GM21360 (cell line): ENCODE measurements around the gene LUZP1.
"Not testable (repeated sequence)": the region's sequence is repeated elsewhere in the genome, so short reads cannot be mapped to it uniquely, and the experiment has no call there.

Source experiments
- ATAC-seq: cut with Tn5 transposase; IDR thresholded peaks from one replicate; pipeline ENCODE4 v1.9.1; 2021; ENCODE audit warnings: mild to moderate bottlenecking, moderate library complexity; ENCODE audit not compliant: unreplicated experiment

Gene LUZP1

GRCh38 chr1:23168445-23169194 is at the start of gene LUZP1:
Gene LUZP1, minus strand, starts transcription at chr1:23168856.
- peak; percentile 61 for ATAC-seq

GRCh38 chr1:23217421-23218115 is 48.9 kb upstream of the LUZP1 start, which contains the start of gene HTR1D:
Gene HTR1D, minus strand, starts transcription at chr1:23217502. Its CDS starts 23,283 bp downstream, at chr1:23194219.
- no peak for ATAC-seq

- ATAC-seq, result no peak
Observed at GRCh38 chr1:23216771-23217420, 48.2 kb upstream of the LUZP1 start.

- no peak for ATAC-seq
Observed at GRCh38 chr1:23215751-23216449, 47.2 kb upstream of the LUZP1 start.

- ATAC-seq, result no peak
Observed at GRCh38 chr1:23215291-23215690, 46.6 kb upstream of the LUZP1 start.

- no peak for ATAC-seq
Observed at GRCh38 chr1:23214640-23215039, 46.0 kb upstream of the LUZP1 start.

- ATAC-seq, result no peak
Observed at GRCh38 chr1:23211955-23212354, 43.3 kb upstream of the LUZP1 start.

GRCh38 chr1:23210963-23211362 is 42.3 kb upstream of the LUZP1 start:
- no peak for ATAC-seq

GRCh38 chr1:23210351-23210785 is 41.7 kb upstream of the LUZP1 start:
- ATAC-seq, result no peak

- no peak for ATAC-seq
Observed at GRCh38 chr1:23209770-23210169, 41.1 kb upstream of the LUZP1 start.

- no peak for ATAC-seq
Observed at GRCh38 chr1:23208527-23208926, 39.9 kb upstream of the LUZP1 start.

GRCh38 chr1:23207733-23208132 is 39.1 kb upstream of the LUZP1 start:
- ATAC-seq, result not testable (repeated sequence)

GRCh38 chr1:23202263-23202749 is 33.6 kb upstream of the LUZP1 start:
- ATAC-seq, result no peak

- ATAC-seq, result no peak
Observed at GRCh38 chr1:23200883-23201282, 32.2 kb upstream of the LUZP1 start.

GRCh38 chr1:23198373-23198772 is 29.7 kb upstream of the LUZP1 start:
- no peak for ATAC-seq

GRCh38 chr1:23196627-23197328 is 28.1 kb upstream of the LUZP1 start:
- no peak for ATAC-seq

GRCh38 chr1:23194119-23194984 is 25.7 kb upstream of the LUZP1 start:
- no peak for ATAC-seq

- no peak for ATAC-seq
Observed at GRCh38 chr1:23193391-23194118, 24.9 kb upstream of the LUZP1 start.

GRCh38 chr1:23191199-23191598 is 22.5 kb upstream of the LUZP1 start:
- no peak for ATAC-seq
